GM12873 (cell line): Measurements from ENCODE around the gene COL11A2.

ENCODE experiments used
- TF ChIP-seq, protein P1 (sequence below): IDR thresholded peaks from 2 replicates; pipeline ENCODE4 v1.5.1; 2012; ENCODE audit warnings: low read depth, mild to moderate bottlenecking, moderate library complexity, low read length, control low read depth; ENCODE audit not compliant: insufficient read depth; ENCODE audit errors: missing control alignments

COL11A2 gene

DNA sequence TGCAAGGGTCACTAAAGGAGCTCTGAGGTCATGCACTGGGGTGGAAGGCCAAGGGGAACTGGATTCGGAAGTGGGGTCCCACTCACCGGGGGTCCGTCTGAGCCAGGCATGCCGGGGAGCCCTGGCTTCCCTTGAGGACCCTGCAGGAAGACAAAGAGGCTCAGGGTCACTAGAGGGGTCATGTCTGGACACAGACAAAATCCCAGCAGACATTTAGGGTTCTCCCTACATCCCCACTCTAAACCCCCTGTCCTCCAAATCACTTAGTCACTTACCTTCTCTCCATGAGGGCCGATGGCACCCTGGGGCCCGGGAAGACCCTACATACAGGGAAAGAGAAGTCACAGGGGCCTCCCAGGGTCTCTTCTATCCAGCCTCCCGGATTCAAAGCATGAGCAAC, 15.4 kb downstream of the COL11A2 start:
- TF ChIP-seq, protein P1, sequence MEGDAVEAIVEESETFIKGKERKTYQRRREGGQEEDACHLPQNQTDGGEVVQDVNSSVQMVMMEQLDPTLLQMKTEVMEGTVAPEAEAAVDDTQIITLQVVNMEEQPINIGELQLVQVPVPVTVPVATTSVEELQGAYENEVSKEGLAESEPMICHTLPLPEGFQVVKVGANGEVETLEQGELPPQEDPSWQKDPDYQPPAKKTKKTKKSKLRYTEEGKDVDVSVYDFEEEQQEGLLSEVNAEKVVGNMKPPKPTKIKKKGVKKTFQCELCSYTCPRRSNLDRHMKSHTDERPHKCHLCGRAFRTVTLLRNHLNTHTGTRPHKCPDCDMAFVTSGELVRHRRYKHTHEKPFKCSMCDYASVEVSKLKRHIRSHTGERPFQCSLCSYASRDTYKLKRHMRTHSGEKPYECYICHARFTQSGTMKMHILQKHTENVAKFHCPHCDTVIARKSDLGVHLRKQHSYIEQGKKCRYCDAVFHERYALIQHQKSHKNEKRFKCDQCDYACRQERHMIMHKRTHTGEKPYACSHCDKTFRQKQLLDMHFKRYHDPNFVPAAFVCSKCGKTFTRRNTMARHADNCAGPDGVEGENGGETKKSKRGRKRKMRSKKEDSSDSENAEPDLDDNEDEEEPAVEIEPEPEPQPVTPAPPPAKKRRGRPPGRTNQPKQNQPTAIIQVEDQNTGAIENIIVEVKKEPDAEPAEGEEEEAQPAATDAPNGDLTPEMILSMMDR: no peak

DNA sequence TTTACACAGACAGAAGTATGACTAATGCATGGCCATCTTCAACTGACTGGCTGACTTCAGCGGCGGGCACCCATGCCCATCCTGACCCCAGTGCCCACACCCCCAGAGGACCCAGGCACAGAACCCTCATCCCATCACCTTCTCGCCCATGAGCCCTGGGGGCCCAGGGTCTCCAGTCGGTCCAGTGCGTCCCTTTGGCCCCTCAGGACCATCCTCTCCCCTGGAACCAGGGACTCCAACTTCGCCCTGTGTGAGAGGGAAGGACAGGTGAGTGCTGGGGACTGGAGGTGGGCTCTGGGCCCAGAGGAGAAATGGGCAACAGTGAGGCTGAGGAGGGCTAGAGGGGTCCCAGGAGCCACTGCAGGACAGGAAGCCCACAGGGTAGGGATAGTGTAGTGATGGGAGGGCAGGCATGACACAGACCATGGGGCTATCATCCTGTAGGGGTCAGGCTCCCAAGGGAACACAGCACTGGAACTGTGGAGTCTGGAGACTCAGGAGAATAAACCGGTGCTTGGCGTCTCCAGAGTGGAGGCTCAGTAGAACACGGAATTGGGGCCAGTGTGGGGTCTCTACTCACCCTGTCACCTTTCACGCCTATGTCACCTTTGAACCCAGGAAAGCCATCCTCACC, 16.7 kb downstream of the COL11A2 start:
- TF ChIP-seq, protein P1: no peak

DNA sequence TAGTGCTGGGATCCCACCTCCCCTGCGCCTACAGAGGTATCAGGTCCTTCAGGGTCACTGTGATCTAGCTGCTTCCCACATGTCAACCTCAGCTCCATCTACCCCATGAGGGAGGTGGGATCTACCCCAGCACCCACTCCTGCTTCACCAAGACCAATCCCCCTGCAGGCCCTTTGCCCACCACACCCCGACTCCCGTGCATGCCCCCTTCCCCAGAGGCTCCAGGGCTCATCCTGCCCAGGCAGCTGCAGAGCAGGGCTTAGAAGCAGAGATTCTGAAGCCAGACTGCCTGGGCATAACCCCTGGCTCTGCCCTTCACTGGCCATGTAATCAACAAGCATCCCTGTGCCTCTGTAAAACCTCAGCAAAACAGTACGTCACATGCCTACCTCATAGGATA, 17.5 kb downstream of the COL11A2 start:
- TF ChIP-seq, protein P1: no peak

DNA sequence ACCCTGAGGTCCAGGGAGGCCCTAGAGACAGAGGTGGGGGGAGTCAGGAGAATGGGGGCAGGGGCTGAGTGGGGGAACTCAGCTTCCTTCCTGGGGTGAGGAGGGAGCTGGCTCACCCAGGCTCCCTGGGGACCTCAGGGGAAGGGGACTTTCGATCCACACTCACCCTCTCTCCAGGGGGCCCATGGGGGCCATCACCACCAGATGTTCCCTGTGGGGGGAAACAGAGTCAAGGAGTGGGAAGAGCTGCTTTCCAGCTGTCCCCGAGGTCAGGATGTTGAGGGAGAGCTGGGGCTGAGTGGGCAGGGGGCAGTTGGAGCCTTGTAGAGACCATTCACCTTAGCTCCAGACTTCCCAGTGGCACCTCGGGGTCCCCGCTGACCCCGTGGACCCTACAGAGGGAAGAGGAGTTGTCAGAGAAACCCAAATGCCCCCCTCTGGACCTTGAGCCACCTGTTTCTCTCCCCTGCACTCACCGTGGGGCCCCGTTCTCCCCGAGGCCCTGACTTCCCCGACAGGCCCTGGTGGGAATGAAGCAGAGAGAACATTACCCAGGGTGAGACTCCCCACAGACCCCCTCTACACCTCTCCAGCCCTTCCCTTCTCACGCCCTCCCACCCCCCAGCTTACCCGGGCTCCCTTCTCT, 18.6 kb downstream of the COL11A2 start:
- TF ChIP-seq, protein P1: no peak

DNA sequence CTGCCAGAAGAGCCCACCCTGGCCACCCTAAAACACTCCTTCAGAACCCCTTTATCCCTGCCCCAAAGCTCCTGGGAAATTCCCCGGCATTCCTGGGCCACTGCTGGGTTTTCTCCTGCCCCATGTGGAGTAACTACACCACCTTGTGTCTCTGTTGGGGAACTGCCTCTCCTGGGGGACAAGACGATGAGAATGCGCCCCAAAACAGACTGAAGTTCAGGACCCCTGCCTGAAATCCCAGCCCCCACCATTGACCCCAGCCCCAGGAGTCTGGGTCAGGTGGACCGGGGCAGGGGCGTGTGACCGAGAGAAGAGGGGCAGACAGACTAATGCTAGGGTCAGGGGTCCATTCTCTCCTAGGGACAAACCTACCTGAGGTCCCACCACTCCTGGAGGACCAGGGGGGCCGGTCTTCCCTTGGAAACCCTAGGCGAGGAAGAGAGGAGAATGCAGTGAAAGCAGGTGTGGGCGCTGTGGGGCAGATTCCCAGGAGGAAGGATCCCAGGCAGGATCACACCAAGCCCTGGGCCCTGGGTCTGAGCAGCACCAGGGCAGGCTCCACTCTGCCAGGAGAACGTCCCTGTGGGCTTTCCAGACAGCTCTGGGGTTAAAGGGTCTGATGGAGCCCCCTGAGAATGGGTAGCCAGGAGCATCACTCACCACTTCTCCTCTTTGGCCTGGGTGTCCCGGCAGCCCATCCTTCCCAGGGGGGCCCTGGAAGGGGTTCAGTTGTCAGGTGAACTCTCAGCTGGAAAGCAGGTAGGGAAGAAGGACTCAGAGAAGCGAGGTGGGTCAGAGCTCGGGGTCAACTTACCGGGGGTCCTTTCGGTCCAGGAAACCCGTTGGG, 19.4 kb downstream of the COL11A2 start:
- TF ChIP-seq, protein P1: peak; percentile 83

DNA sequence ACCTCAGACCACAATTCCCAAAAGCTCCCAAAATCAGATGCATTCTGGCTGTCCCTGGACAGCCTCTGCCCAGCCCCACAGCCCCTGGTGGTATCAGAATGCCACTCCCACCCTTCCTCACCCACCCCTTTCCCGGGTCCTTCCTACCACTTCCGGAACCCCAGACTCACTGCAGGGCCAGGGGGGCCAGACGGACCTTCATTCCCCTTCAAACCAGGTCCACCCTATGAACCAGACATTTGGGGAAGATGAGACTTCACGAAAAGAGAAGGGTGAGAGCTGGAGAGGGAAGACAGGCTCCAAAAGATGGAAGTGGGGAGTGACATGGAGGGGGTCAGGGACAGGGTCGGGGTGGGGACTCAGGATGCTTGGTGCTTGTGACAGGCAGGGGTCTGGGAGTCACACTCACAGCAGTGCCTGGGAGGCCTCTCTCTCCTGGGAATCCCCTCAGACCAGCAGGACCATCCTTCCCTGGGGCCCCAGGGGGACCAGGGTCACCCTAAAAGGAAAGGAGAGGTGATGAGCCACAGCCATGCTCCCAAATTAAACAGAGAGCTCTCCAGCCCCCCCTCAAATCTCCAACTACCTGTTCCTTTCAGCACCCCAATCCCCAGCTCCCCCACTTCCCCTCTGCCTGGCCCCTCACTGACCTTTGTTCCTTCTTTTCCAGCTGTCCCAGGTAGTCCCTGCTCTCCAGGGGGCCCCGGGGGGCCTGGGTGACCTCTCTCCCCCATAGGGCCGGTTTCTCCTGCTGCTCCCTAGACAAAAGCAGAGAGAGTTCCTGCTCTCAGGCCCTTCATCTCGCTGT, 20.2 kb downstream of the COL11A2 start:
- TF ChIP-seq, protein P1: no peak
